Thyroid gland (tissue), 4 donors: ENCODE data around the gene CFAP97. TPM values are rescaled to one million over a fixed set of nuclear protein-coding genes. Genes with fewer than 3 reads are reported as not detected.
A peak's percentile ranks its signal among the peaks of the same experiment; 100 is the strongest.

Experiments
- DNase-seq, 2 donors: peaks; one replicate each; pipeline ENCODE4 v3.0.0-alpha.2; 2019
- H3K27ac ChIP-seq, 3 donors: fragments of 200-600 bp; sonication (generic); 1 replicate in 2 of 3; 2 replicates in 1 of 3; pipeline ENCODE4 v1.5.1; 2016 to 2019; ENCODE audit warnings: mild to moderate bottlenecking in 1 of 3, moderate library complexity in 1 of 3
- H3K27me3 ChIP-seq: fragments of 200-600 bp; sonication (generic); one replicate; pipeline ENCODE4 v1.5.1; 2019
- H3K36me3 ChIP-seq, 2 donors: fragments of 200-600 bp; sonication (generic); one replicate each; pipeline ENCODE4 v1.5.1; 2016 to 2019
- H3K4me1 ChIP-seq, 2 donors: fragments of 200-600 bp; sonication (generic); one replicate each; pipeline ENCODE4 v1.5.1; 2017 to 2019
- H3K4me3 ChIP-seq, 3 donors: fragments of 200-600 bp; sonication (generic); replicated peaks in 1 of 3; 1 replicate in 2 of 3; 2 replicates in 1 of 3; pipeline ENCODE4 v1.5.1; 2016; ENCODE audit warnings: mild to moderate bottlenecking in 1 of 3
- H3K9me3 ChIP-seq: fragments of 200-600 bp; sonication (generic); one replicate; pipeline ENCODE4 v1.5.1; 2017
- CTCF ChIP-seq, 6 experiments: fragments of 200-600 bp in 3 of 6; fragments of 450-650 bp in 3 of 6; sonication (generic) in 3 of 6; IDR thresholded peaks; one replicate each; pipeline ENCODE4 v1.5.1; 2016 to 2019; ENCODE audit warnings: antibody characterized with exemption in 6 of 6, mild to moderate bottlenecking in 2 of 6, inconsistent platforms in 1 of 6, moderate library complexity in 1 of 6
- POLR2A ChIP-seq, 2 donors: fragments of 450-650 bp; IDR thresholded peaks; one replicate each; pipeline ENCODE4 v1.6.1; 2017; ENCODE audit warnings: antibody characterized with exemption in 2 of 2, mild to moderate bottlenecking in 2 of 2, moderate library complexity in 1 of 2
- WGBS, 2 donors: methylation state at CpG; one replicate each; pipeline ENCODE4 v1.1.5; 2017; 5-methylcytosine and 5-hydroxymethylcytosine counted together
- intact Hi-C: fragments of 100-400 bp; cut with DNase I; formaldehyde crosslinking; loops from one replicate; pipeline ENCODE4 v1.15.1; 2023
- total RNA-seq, 4 donors: library from RNA; depleted of rRNA; stranded (reverse); fragments of >200 nt; gene quantifications; one replicate each; pipeline ENCODE4 v1.2.3, GENCODE V29; 2016

CFAP97 gene
- 10 to 100 TPM; 44.5 to 63.3 (median 59.1) TPM for total RNA-seq

DNA sequence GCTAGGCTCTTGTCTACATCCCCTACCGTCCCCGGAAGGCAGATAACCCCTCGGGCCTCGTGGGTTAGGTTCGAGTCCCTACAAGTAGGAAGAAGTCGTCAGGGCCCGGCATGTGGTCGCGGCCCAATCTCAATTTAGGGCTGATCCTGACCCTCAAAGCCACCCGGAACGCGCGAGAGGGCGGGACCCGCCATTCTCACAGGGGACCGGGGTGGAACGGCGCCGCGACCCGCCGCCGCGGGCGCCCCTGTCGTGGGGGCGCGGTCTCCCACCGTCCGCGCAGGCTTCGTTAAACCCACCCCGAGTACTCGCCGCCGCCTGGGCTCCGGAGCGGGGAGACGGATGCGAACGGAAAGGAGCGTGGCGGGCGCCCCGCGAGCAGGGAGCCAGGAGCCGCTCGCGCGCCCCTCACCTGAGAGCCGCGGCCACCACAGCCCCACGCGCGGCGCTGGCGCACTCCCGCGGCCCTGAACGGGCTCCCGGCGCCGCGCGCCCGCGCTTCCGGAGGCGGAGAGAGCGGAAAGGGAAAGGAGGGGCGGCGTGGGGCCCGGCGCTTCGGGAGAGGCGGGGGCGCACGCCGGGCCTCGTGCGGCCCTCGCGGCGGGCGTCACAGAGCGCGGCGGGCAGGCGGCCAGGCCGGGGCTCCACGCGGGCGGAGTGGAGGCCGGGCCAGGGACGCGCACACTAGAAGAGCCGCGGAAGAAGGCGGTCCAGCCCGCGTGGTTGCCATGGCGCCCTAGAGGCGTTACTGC lies at the start of gene CFAP97:
TSS of gene CFAP97 (minus strand) at position 515 of the 752 bp plus-strand sequence. CDS start 12,804 bp downstream, outside the sequence.
- H3K36me3 ChIP-seq, result no peaks in the 10 kb centered on the region
- no peaks in the 10 kb centered on the region for H3K9me3 ChIP-seq
- peak within 1 kb of the TSS; percentile 98 to 99 (median 98) for H3K27ac ChIP-seq
- peak; percentile 42 to 89 for TF ChIP-seq POLR2A (IDR thresholded peaks at IDR 0.05)
- no peak for TF ChIP-seq CTCF (IDR thresholded peaks at IDR 0.05)
- H3K4me3 ChIP-seq, result peak within 1 kb of the TSS; percentile 53 to 84 (median 70)
- 1 to 5% methylated on average over 5 to 36 of the region's 103 CpGs for WGBS, 2 donors
- DNase-seq, result peak; percentile 93 to 96
- peaks cover 16 to 29% of the 10 kb centered on the region in 2 donors for H3K4me1 ChIP-seq
- no peaks in the 10 kb centered on the region for H3K27me3 ChIP-seq
- intact Hi-C loops, result no loop called here

- Histone ChIP-seq H3K36me3 (no peaks in the 10 kb centered on the region), H3K27ac (no peak overlapping the region), H3K4me1 (peaks cover 16 to 35% of the 10 kb centered on the region in 2 donors), H3K27me3 (no peaks in the 10 kb centered on the region), H3K4me3 (no peak overlapping the region), H3K9me3 (no peaks in the 10 kb centered on the region)
- intact Hi-C loops, result no loop called here
- WGBS, 2 donors, result 90 to 93% methylated on average over 2 of the region's 2 CpGs
- no peak for TF ChIP-seq CTCF (IDR thresholded peaks at IDR 0.05)
- DNase-seq, result no peak
Measured at GRCh38 chr4:185249105-185249504, 45.3 kb upstream of the CFAP97 start.

DNA sequence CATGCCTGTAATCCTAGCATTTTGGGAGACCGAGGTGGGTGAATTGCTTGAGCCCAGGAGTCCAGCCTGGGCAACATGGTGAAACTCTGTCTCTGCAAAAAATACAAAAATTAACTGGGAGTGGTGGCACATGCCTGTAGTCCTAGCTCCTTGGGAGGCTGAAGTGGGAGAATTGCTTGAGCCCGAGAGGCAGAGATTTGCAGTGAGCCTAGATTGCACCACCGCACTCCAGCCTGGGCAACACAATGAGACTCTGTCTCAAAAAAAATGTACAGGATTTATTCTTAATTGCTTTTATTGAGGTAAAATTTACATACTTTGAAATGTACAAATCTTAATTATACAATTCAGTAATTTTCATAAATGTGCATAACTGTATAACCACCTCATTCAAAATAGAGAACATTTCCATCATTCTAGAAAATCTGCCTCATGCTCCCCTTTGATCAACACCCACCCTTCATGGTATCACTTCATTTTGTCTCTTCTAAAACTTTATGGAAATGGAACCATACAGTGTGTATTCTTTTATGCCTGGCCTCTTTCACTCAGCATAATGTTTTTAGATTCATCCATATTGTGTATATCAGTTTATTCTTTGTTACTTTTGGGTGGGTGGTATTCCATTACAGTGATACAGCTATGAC lies 44.7 kb upstream of the CFAP97 start:
- no peak for DNase-seq
- 92 to 100% methylated on average over 3 of the region's 3 CpGs for WGBS, 2 donors
- no peak for TF ChIP-seq POLR2A (IDR thresholded peaks at IDR 0.05)
- TF ChIP-seq CTCF (IDR thresholded peaks at IDR 0.05), result no peak
- no peaks in the 10 kb centered on the region for H3K36me3 ChIP-seq
- intact Hi-C loops, result no loop called here
- H3K27ac ChIP-seq, result no peak overlapping the region
- no peaks in the 10 kb centered on the region for H3K27me3 ChIP-seq
- H3K4me1 ChIP-seq, result peaks cover 16 to 29% of the 10 kb centered on the region in 2 donors
- no peak overlapping the region for H3K4me3 ChIP-seq
- no peaks in the 10 kb centered on the region for H3K9me3 ChIP-seq

DNA sequence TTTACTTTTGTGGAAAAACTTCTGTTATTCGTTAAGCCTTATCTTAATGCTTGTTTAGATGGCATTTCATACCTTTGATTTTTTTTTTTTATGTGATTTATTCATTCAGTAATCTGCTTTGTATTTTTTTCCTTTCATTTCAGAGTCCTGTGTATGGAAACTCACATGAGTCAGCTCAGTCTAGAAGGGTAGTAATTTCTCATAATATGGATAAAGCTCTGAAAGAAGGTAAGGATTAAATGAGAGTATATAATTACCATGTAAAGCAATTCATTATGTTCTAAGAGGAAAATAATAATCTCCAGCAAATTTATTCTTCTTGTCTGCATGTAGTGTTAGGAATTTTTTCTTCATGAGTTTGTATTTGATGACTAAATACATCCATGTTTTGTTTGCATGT lies 43.4 kb upstream of the CFAP97 start:
- no peak for DNase-seq
- Histone ChIP-seq H3K27me3 (no peaks in the 10 kb centered on the region), H3K4me3 (no peak overlapping the region), H3K9me3 (no peaks in the 10 kb centered on the region), H3K27ac (no peak overlapping the region), H3K36me3 (no peaks in the 10 kb centered on the region), H3K4me1 (peaks cover 9 to 18% of the 10 kb centered on the region in 2 donors)
- intact Hi-C loops, result no loop called here
- no peak for TF ChIP-seq CTCF (IDR thresholded peaks at IDR 0.05)
- no peak for TF ChIP-seq POLR2A (IDR thresholded peaks at IDR 0.05)
- WGBS, 2 donors, result 80 to 82% methylated on average over 1 of the region's 1 CpG

GRCh38 chr4:185246453-185246852 lies 42.7 kb upstream of the CFAP97 start:
- no peak for DNase-seq
- Histone ChIP-seq H3K9me3 (no peaks in the 10 kb centered on the region), H3K4me3 (no peak overlapping the region), H3K36me3 (no peaks in the 10 kb centered on the region), H3K27ac (no peak overlapping the region), H3K27me3 (no peaks in the 10 kb centered on the region), H3K4me1 (peaks cover 2 to 11% of the 10 kb centered on the region in 2 donors)
- intact Hi-C loops, result no loop called here
- no peak for TF ChIP-seq POLR2A (IDR thresholded peaks at IDR 0.05)
- no peak for TF ChIP-seq CTCF (IDR thresholded peaks at IDR 0.05)
- 83 to 89% methylated on average over 1 of the region's 1 CpG for WGBS, 2 donors
